Glutamatergic neuron (in vitro differentiated cells): Measurements from ENCODE around the gene NEAT1. TPM values are rescaled to one million over a fixed set of nuclear protein-coding genes. Genes with fewer than 3 reads are reported as not detected.
"Not testable (repeated sequence)": the region's sequence is repeated elsewhere in the genome, so short reads cannot be mapped to it uniquely, and the experiment has no call there.

Experiments used
- DNase-seq: peaks from one replicate; pipeline ENCODE4 v3.0.0; 2022
- H3K27ac Mint-ChIP-seq: one replicate; pipeline ENCODE4 v1.8.0; 2020; ENCODE audit warnings: mild to moderate bottlenecking, mixed read lengths, inconsistent platforms; ENCODE audit not compliant: unreplicated experiment
- H3K27me3 Mint-ChIP-seq: one replicate; pipeline ENCODE4 v1.8.0; 2020; ENCODE audit warnings: mild to moderate bottlenecking, moderate library complexity, mixed read lengths, inconsistent platforms; ENCODE audit not compliant: unreplicated experiment
- H3K36me3 Mint-ChIP-seq: one replicate; pipeline ENCODE4 v1.8.0; 2020; ENCODE audit warnings: mild to moderate bottlenecking, mixed read lengths, inconsistent platforms; ENCODE audit not compliant: unreplicated experiment
- H3K4me1 Mint-ChIP-seq: one replicate; pipeline ENCODE4 v1.8.0; 2020; ENCODE audit warnings: mild to moderate bottlenecking, low read depth, mixed read lengths, inconsistent platforms; ENCODE audit not compliant: unreplicated experiment
- H3K4me3 Mint-ChIP-seq: one replicate; pipeline ENCODE4 v1.8.0; 2020; ENCODE audit warnings: mild to moderate bottlenecking, mixed read lengths, inconsistent platforms; ENCODE audit not compliant: unreplicated experiment
- H3K9me3 Mint-ChIP-seq: one replicate; pipeline ENCODE4 v1.8.0; 2020; ENCODE audit warnings: mild to moderate bottlenecking, moderate library complexity, mixed read lengths, inconsistent platforms; ENCODE audit not compliant: unreplicated experiment
- total RNA-seq: library from RNA; stranded (reverse); fragmentation: NEBNext Ultra II Directional; extraction: Animal tissue kit (Norgen Biotek cat#: 25700); gene quantifications from one replicate; pipeline ENCODE4 v1.2.1, GENCODE V29; 2021; ENCODE audit not compliant: unreplicated experiment
- TF ChIP-seq, protein P1 (sequence below): fragments of 200-600 bp; sonication (generic); IDR thresholded peaks from one replicate; pipeline ENCODE4 v1.5.0; 2021; ENCODE audit not compliant: partially characterized antibody, unreplicated experiment

Gene NEAT1
- total RNA-seq, 1 donor from 2014 or later, result 107 TPM

GRCh38 chr11:65470433-65471049, 47.9 kb downstream of the NEAT1 start:
- no peak for DNase-seq
- H3K4me1 Mint-ChIP-seq, result peaks cover 3% of the 10 kb centered on the region
- TF ChIP-seq, protein P1, sequence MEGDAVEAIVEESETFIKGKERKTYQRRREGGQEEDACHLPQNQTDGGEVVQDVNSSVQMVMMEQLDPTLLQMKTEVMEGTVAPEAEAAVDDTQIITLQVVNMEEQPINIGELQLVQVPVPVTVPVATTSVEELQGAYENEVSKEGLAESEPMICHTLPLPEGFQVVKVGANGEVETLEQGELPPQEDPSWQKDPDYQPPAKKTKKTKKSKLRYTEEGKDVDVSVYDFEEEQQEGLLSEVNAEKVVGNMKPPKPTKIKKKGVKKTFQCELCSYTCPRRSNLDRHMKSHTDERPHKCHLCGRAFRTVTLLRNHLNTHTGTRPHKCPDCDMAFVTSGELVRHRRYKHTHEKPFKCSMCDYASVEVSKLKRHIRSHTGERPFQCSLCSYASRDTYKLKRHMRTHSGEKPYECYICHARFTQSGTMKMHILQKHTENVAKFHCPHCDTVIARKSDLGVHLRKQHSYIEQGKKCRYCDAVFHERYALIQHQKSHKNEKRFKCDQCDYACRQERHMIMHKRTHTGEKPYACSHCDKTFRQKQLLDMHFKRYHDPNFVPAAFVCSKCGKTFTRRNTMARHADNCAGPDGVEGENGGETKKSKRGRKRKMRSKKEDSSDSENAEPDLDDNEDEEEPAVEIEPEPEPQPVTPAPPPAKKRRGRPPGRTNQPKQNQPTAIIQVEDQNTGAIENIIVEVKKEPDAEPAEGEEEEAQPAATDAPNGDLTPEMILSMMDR, result no peak
- H3K9me3 Mint-ChIP-seq, result peaks cover 2% of the 10 kb centered on the region
- no peak overlapping the region for H3K4me3 Mint-ChIP-seq
- no peaks in the 10 kb centered on the region for H3K36me3 Mint-ChIP-seq
- H3K27me3 Mint-ChIP-seq, result peaks cover 1% of the 10 kb centered on the region
- H3K27ac Mint-ChIP-seq, result no peak overlapping the region

DNA sequence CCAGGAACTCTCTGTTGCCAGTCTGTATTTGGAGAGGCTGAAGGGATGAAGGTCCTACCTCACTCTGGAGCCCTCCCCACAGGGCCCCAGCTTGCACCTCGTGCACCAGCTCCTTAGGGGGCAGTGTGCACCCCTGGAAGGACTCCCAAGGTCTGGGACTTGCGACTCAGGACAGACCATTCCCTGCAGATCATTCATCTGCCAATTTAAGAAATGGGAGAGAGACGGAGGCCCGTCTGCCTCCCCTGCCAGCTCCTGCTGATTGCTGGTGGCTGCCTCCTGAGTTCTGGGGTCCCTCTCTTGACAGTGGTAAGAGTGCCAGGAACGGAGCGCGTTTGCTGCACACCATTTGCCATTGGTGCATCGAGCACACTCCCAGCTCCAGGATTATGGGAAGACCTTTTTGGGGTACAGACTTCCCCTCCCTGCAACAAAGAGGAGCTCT, 48.9 kb downstream of the NEAT1 start:
- Mint-ChIP-seq H3K9me3 (peaks cover 2% of the 10 kb centered on the region), H3K4me3 (no peak overlapping the region), H3K36me3 (no peaks in the 10 kb centered on the region), H3K4me1 (peaks cover 5% of the 10 kb centered on the region), H3K27ac (no peak overlapping the region), H3K27me3 (peaks cover 1% of the 10 kb centered on the region)
- no peak for DNase-seq
- TF ChIP-seq, protein P1, result no peak

DNA sequence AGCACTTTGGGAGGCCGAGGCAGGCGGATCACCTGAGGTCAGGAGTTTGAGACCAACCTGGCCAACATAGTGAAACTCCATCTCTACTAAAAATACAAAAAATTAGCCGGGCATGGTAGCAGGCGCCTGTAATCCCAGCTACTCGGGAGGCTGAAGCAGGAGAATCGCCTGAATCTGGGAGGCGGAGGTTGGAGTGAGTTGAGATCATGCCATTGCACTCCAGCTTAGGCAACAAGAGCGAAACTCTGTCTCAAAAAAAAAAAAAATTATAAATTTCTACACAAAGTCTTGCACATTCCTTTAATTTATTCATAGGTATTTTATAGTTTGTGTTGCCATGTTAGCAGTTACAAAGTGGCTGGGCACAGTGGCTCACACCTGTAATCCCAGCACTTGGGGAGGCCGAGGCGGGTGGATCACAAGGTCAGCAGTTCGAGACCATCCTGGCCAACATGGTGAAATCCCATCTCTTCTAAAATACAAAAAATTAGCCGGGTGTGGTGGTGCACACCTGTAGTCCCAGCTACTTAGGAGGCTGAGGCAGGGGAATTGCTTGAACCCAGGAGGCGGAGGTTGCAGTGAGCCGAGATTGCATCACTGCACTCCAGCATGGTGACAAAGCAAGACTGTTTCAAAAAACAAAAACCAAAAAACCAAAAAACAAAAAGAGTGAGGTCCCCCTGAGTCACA, 50.1 kb downstream of the NEAT1 start:
- DNase-seq, H3K9me3 Mint-ChIP-seq, H3K4me3 Mint-ChIP-seq, H3K27me3 Mint-ChIP-seq, H3K36me3 Mint-ChIP-seq, H3K27ac Mint-ChIP-seq: not testable (repeated sequence)
- H3K4me1 Mint-ChIP-seq, result peaks cover 11% of the 10 kb centered on the region

- TF ChIP-seq, protein P1, result no peak
- Mint-ChIP-seq H3K36me3 (no peaks in the 10 kb centered on the region), H3K4me1 (peaks cover 12% of the 10 kb centered on the region), H3K9me3 (peaks cover 8% of the 10 kb centered on the region), H3K27me3 (peaks cover 4% of the 10 kb centered on the region), H3K4me3 (no peak overlapping the region), H3K27ac (no peak overlapping the region)
- no peak for DNase-seq
These were observed 50.8 kb downstream of the NEAT1 start for GRCh38 chr11:65473278-65473860.

DNA sequence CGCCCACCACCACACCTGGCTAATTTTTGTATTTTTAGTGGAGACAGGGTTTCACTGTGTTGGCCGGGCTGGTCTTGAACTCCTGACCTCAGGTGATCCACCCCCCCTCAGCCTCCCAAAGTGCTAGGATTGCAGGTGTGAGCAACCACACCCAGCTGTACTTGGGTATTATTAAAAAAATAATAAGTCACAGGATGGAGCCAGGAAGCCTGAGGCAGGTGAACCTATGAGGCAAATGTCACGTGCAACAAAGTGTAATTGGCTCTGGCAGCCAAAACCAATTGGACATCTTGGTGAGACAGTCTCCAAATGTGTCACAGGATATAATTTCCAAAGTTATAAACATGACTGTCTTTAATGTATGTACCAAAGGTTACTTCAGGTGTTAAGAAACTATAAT, 52.3 kb downstream of the NEAT1 start:
- H3K27ac Mint-ChIP-seq, result no peak overlapping the region

More for the DNA sequence above, 52.3 kb downstream of the NEAT1 start:
- TF ChIP-seq, protein P1, result no peak
- Mint-ChIP-seq H3K4me3 (no peak overlapping the region), H3K4me1 (peaks cover 20% of the 10 kb centered on the region), H3K9me3 (peaks cover 8% of the 10 kb centered on the region), H3K36me3 (no peaks in the 10 kb centered on the region), H3K27me3 (peaks cover 4% of the 10 kb centered on the region)
- DNase-seq, result no peak
